ENCODE data around the gene COL28A1.

The COL28A1 gene

DNA sequence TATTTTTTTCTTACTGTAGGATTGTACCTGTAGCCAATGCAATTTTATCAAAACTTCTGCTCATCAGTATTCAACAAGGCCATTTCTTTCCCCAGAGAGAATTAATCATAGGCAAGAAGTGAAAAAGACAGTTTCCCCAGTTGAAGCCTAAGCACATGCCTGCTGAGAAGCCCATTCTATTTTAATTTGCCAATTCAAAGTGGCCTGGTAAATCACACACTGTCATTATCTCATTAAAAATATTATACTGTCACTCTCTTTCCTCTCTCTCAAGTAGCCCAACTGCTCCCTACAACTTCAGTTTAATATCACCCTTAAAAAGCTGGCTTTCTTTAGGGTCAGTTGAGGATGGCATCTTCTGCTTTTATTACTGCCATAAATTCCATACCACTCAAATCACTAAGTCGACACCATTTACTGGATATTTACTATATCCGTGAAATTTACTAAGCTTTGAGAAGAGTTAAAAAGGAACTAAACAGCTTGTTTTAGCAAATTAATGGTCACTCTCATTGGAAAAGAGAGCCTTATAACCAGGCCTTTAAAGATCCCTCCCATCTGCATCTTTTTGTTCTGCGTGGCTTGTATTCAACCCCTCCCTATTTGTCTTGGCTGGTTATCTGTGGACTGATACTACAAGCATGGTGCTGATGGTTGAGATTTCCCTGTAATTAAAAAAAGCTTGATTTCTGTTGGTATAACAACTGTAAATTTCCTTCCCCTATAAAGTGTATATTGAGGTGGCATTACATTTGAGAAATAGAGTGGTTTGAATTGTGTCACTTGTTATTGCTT, 30.6 kb downstream of the COL28A1 start:
- Histone ChIP-seq H3K79me2 (ENCODE audit: control insufficient read depth, low read length) (no peaks in the 10 kb centered on the region), H3K4me1 (ENCODE audit: control insufficient read depth, low read length) (no peaks in the 10 kb centered on the region), H3K4me2 (ENCODE audit: low read length) (no peak overlapping the region), H3K9me2 (replicated peaks; ENCODE audit: control insufficient read depth, low read length) (no peaks in the 10 kb centered on the region), H3F3A (ENCODE audit: control insufficient read depth, insufficient read depth) (no peaks in the 10 kb centered on the region), H3K27me3 (ENCODE audit: control insufficient read depth, low read length) (no peaks in the 10 kb centered on the region), H3K9me3 (ENCODE audit: control insufficient read depth, insufficient read depth, low read length) (no peaks in the 10 kb centered on the region), H4K20me1 (ENCODE audit: control insufficient read depth, insufficient read depth, low read depth, low read length) (no peaks in the 10 kb centered on the region), H3K36me3 (ENCODE audit: control insufficient read depth, low read length) (no peaks in the 10 kb centered on the region), H3K27ac (ENCODE audit: low read depth, low read length) (no peak overlapping the region), H3K4me3 (ENCODE audit: low read length) (no peak overlapping the region)
- no peak for TF ChIP-seq EZH2phosphoT487 (IDR thresholded peaks at IDR 0.05; ENCODE audit: borderline replicate concordance, low read length)
- TF ChIP-seq, protein P1, sequence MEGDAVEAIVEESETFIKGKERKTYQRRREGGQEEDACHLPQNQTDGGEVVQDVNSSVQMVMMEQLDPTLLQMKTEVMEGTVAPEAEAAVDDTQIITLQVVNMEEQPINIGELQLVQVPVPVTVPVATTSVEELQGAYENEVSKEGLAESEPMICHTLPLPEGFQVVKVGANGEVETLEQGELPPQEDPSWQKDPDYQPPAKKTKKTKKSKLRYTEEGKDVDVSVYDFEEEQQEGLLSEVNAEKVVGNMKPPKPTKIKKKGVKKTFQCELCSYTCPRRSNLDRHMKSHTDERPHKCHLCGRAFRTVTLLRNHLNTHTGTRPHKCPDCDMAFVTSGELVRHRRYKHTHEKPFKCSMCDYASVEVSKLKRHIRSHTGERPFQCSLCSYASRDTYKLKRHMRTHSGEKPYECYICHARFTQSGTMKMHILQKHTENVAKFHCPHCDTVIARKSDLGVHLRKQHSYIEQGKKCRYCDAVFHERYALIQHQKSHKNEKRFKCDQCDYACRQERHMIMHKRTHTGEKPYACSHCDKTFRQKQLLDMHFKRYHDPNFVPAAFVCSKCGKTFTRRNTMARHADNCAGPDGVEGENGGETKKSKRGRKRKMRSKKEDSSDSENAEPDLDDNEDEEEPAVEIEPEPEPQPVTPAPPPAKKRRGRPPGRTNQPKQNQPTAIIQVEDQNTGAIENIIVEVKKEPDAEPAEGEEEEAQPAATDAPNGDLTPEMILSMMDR (IDR thresholded peaks at IDR 0.05; ENCODE audit: low read depth, low read length, poor library complexity, severe bottlenecking) = no peak

DNA sequence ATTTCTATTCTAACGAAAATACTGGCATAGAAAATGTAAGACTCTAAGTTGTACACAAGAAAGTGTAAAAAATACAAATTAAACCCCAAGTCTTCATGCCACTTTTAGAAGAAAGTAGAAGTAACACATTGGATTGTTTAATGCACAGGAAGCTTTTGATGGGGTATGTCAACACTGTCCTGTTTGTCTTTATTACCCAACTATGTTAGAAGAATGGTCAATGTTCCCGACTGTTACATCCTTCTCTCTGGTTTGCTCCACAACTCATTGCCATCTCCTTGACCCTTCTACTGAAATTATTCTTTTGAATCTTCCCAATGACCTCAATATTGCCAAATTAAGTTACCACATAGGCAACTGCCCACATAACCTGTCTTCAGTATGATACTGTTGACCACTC, 35.8 kb downstream of the COL28A1 start:
- H3K4me3 ChIP-seq (ENCODE audit: low read length) = no peak overlapping the region
- no peaks in the 10 kb centered on the region for H3K27me3 ChIP-seq (ENCODE audit: control insufficient read depth, low read length)
- H4K20me1 ChIP-seq (ENCODE audit: control insufficient read depth, insufficient read depth, low read depth, low read length) = no peaks in the 10 kb centered on the region
- H3K4me2 ChIP-seq (ENCODE audit: low read length) = no peak overlapping the region
- H3K27ac ChIP-seq (ENCODE audit: low read depth, low read length) = no peak overlapping the region
- no peaks in the 10 kb centered on the region for H3K79me2 ChIP-seq (ENCODE audit: control insufficient read depth, low read length)
- TF ChIP-seq, protein P1 (IDR thresholded peaks at IDR 0.05; ENCODE audit: low read depth, low read length, poor library complexity, severe bottlenecking) = no peak
- TF ChIP-seq EZH2phosphoT487 (IDR thresholded peaks at IDR 0.05; ENCODE audit: borderline replicate concordance, low read length) = no peak
- H3K9me2 ChIP-seq (replicated peaks; ENCODE audit: control insufficient read depth, low read length) = no peaks in the 10 kb centered on the region
- H3K9me3 ChIP-seq (ENCODE audit: control insufficient read depth, insufficient read depth, low read length) = no peaks in the 10 kb centered on the region
- H3K36me3 ChIP-seq (ENCODE audit: control insufficient read depth, low read length) = no peaks in the 10 kb centered on the region
- H3F3A ChIP-seq (ENCODE audit: control insufficient read depth, insufficient read depth) = no peaks in the 10 kb centered on the region
- no peaks in the 10 kb centered on the region for H3K4me1 ChIP-seq (ENCODE audit: control insufficient read depth, low read length)

DNA sequence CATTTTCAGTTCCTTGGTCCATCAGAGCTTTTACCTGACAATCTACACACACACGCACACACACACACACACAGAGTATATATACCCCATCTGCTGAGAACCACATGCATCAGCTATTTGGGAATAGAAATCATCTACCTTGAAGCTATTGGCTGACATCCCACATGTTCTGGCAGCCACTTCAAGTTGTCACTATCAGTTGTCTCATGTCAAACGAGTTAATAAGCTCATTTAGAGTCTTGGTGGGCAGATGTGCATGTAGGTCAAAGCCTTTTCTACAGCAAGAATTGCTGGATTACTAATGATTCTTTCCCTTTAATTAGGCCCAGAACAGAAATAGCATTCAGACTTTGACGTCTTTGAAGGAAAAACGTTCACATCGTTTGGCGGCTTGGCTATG, 36.8 kb downstream of the COL28A1 start:
- Histone ChIP-seq H3K27ac (ENCODE audit: low read depth, low read length) (no peak overlapping the region), H3K27me3 (ENCODE audit: control insufficient read depth, low read length) (no peaks in the 10 kb centered on the region), H3K9me2 (replicated peaks; ENCODE audit: control insufficient read depth, low read length) (no peaks in the 10 kb centered on the region), H4K20me1 (ENCODE audit: control insufficient read depth, insufficient read depth, low read depth, low read length) (no peaks in the 10 kb centered on the region), H3K36me3 (ENCODE audit: control insufficient read depth, low read length) (no peaks in the 10 kb centered on the region), H3F3A (ENCODE audit: control insufficient read depth, insufficient read depth) (no peaks in the 10 kb centered on the region), H3K4me1 (ENCODE audit: control insufficient read depth, low read length) (no peaks in the 10 kb centered on the region), H3K4me2 (ENCODE audit: low read length) (no peak overlapping the region), H3K4me3 (ENCODE audit: low read length) (no peak overlapping the region), H3K9me3 (ENCODE audit: control insufficient read depth, insufficient read depth, low read length) (no peaks in the 10 kb centered on the region), H3K79me2 (ENCODE audit: control insufficient read depth, low read length) (no peaks in the 10 kb centered on the region)
- no peak for TF ChIP-seq EZH2phosphoT487 (IDR thresholded peaks at IDR 0.05; ENCODE audit: borderline replicate concordance, low read length)
- TF ChIP-seq, protein P1 (IDR thresholded peaks at IDR 0.05; ENCODE audit: low read depth, low read length, poor library complexity, severe bottlenecking) = no peak

All from DOHH2 (cell line).